Stomach (tissue), 9 donors: Measurements from ENCODE around the gene KRTAP10-2. TPM values are rescaled to one million over a fixed set of nuclear protein-coding genes. Genes with fewer than 3 reads are reported as not detected.

Experiments
- DNase-seq, 2 donors: peaks; one replicate each; pipeline versions ENCODE4 v3.0.0 to v3.0.0-alpha.2; 2013 to 2019
- H3K27ac ChIP-seq, 5 donors: fragments of 200-600 bp in 4 of 5; sonication (generic) in 4 of 5; one replicate each; pipeline ENCODE4 v1.5.1; 2013 to 2019; ENCODE audit warnings: mild to moderate bottlenecking in 1 of 5, moderate library complexity in 1 of 5
- H3K27me3 ChIP-seq, 3 donors: fragments of 200-600 bp; sonication (generic); one replicate each; pipeline ENCODE4 v1.5.1; 2017 to 2019; ENCODE audit warnings: mixed run types in 1 of 3
- H3K36me3 ChIP-seq, 4 donors: fragments of 200-600 bp; sonication (generic); 1 replicate in 3 of 4; 2 replicates in 1 of 4; pipeline ENCODE4 v1.5.1; 2016 to 2019
- H3K4me1 ChIP-seq, 4 donors: fragments of 200-600 bp; sonication (generic); one replicate each; pipeline ENCODE4 v1.5.1; 2016 to 2019
- H3K4me3 ChIP-seq, 4 donors: fragments of 200-600 bp; sonication (generic) in 3 of 4; one replicate each; pipeline ENCODE4 v1.5.1; 2016 to 2019; ENCODE audit warnings: mild to moderate bottlenecking in 1 of 4
- H3K9me3 ChIP-seq, 4 donors: fragments of 200-600 bp; sonication (generic); one replicate each; pipeline ENCODE4 v1.5.1; 2016 to 2019
- CTCF ChIP-seq, 7 experiments: fragments of 450-650 bp in 4 of 7; fragments of 200-600 bp in 3 of 7; sonication (generic) in 3 of 7; IDR thresholded peaks; one replicate each; pipeline ENCODE4 v1.5.1; 2016 to 2019; ENCODE audit warnings: antibody characterized with exemption in 7 of 7, control low read depth in 2 of 7, mild to moderate bottlenecking in 1 of 7
- EP300 ChIP-seq: sonication (generic); formaldehyde crosslinking; IDR thresholded peaks from one replicate; pipeline ENCODE4 v1.6.1; 2017; ENCODE audit warnings: antibody characterized with exemption
- POLR2A ChIP-seq, 4 donors: fragments of 450-650 bp; IDR thresholded peaks; one replicate each; pipeline ENCODE4 v1.6.1; 2016; ENCODE audit warnings: antibody characterized with exemption in 4 of 4, control low read depth in 2 of 4, mild to moderate bottlenecking in 1 of 4, moderate library complexity in 1 of 4
- POLR2AphosphoS5 ChIP-seq, 3 donors: sonication (generic); formaldehyde crosslinking; IDR thresholded peaks; one replicate each; pipeline ENCODE4 v1.6.1; 2016; ENCODE audit warnings: antibody characterized with exemption in 3 of 3
- WGBS, 5 donors: extraction: QIAGEN DNeasy Blood & Tissue Kit in 3 of 5; methylation state at CpG; one replicate each; pipeline versions ENCODE4 v1.1.5 to v1.1.7; 2013 to 2018; 5-methylcytosine and 5-hydroxymethylcytosine counted together
- intact Hi-C: fragments of 100-400 bp; cut with DNase I; formaldehyde crosslinking; loops from one replicate; pipeline ENCODE4 v1.15.1; 2023; ENCODE audit warnings: low total_unique reads
- polyA plus RNA-seq, 3 donors: library from polyadenylated mRNA; stranded (reverse); fragments of 200-250 nt; gene quantifications; one replicate each; pipeline ENCODE4 v1.2.3, GENCODE V29; 2013
- total RNA-seq, 5 donors: library from RNA; depleted of rRNA; stranded (reverse); fragments of >200 nt; gene quantifications; one replicate each; pipeline versions ENCODE4 v1.1.0 to v1.2.3, GENCODE V29; 2014 to 2016
- donor health status: healthy with polysubstance abuse.
- donor health status: Bipolar disorder and iron deficiency.
- donor health status: healthy.

Gene KRTAP10-2
- total and polyA plus RNA-seq, 8 donors = not detected

GRCh38 chr21:44537930-44538911 lies 13.1 kb downstream of the KRTAP10-2 start:
- H3K36me3 ChIP-seq = no peaks in the 10 kb centered on the region
- 88 to 93% (median 92%) methylated on average over 15 to 33 of the region's 33 CpGs for WGBS, 5 donors
- no peak for TF ChIP-seq CTCF (IDR thresholded peaks at IDR 0.05)
- no peak for TF ChIP-seq POLR2A (IDR thresholded peaks at IDR 0.05)
- TF ChIP-seq POLR2AphosphoS5 (IDR thresholded peaks at IDR 0.05) = no peak
- TF ChIP-seq EP300 = no peak
- no peak overlapping the region for H3K27ac ChIP-seq
- DNase-seq = peak in 1 of 2 donors; percentile 21
- peaks cover 0 to 16% (median 6%) of the 10 kb centered on the region in 4 donors for H3K9me3 ChIP-seq
- H3K27me3 ChIP-seq = peaks cover 0 to 36% (median 6%) of the 10 kb centered on the region in 3 donors
- no peak overlapping the region for H3K4me3 ChIP-seq
- no peaks in the 10 kb centered on the region for H3K4me1 ChIP-seq
- intact Hi-C loops = no loop called here

GRCh38 chr21:44535963-44536362 lies 15.3 kb downstream of the KRTAP10-2 start:
- 46 to 63% (median 57%) methylated on average over 2 to 7 of the region's 7 CpGs for WGBS, 5 donors
- Histone ChIP-seq H3K4me1 (no peaks in the 10 kb centered on the region), H3K27ac (no peak overlapping the region), H3K4me3 (no peak overlapping the region), H3K27me3 (peaks cover 0 to 51% (median 6%) of the 10 kb centered on the region in 3 donors), H3K36me3 (no peaks in the 10 kb centered on the region), H3K9me3 (no peaks in the 10 kb centered on the region)
- no peak for DNase-seq
- intact Hi-C loops = no loop called here
- TF ChIP-seq POLR2A (IDR thresholded peaks at IDR 0.05) (no peak), CTCF (IDR thresholded peaks at IDR 0.05) (no peak), POLR2AphosphoS5 (IDR thresholded peaks at IDR 0.05) (no peak), EP300 (no peak)

GRCh38 chr21:44534688-44535087 lies 16.6 kb downstream of the KRTAP10-2 start:
- WGBS, 5 donors = 88 to 93% (median 90%) methylated on average over 6 of the region's 6 CpGs
- no peak for DNase-seq
- Histone ChIP-seq H3K27ac (no peak overlapping the region), H3K9me3 (no peaks in the 10 kb centered on the region), H3K4me3 (no peak overlapping the region), H3K4me1 (no peaks in the 10 kb centered on the region), H3K36me3 (no peaks in the 10 kb centered on the region), H3K27me3 (peaks cover 0 to 55% (median 6%) of the 10 kb centered on the region in 3 donors)
- intact Hi-C loops = no loop called here
- TF ChIP-seq CTCF (IDR thresholded peaks at IDR 0.05) (no peak), POLR2A (IDR thresholded peaks at IDR 0.05) (no peak), POLR2AphosphoS5 (IDR thresholded peaks at IDR 0.05) (no peak), EP300 (no peak)

GRCh38 chr21:44533891-44534627 lies 17.2 kb downstream of the KRTAP10-2 start:
- intact Hi-C loops = no loop called here
- no peak for DNase-seq
- Histone ChIP-seq H3K4me1 (no peaks in the 10 kb centered on the region), H3K36me3 (no peaks in the 10 kb centered on the region), H3K4me3 (no peak overlapping the region), H3K27ac (no peak overlapping the region), H3K27me3 (peaks cover 0 to 56% (median 2%) of the 10 kb centered on the region in 3 donors), H3K9me3 (no peaks in the 10 kb centered on the region)
- WGBS, 5 donors = 87 to 93% (median 90%) methylated on average over 15 to 21 of the region's 21 CpGs
- TF ChIP-seq EP300 (no peak), POLR2AphosphoS5 (IDR thresholded peaks at IDR 0.05) (no peak), CTCF (IDR thresholded peaks at IDR 0.05) (no peak), POLR2A (IDR thresholded peaks at IDR 0.05) (no peak)
